Muscle layer of duodenum (tissue), 2 donors: ENCODE data around the gene CHST9.
"Not testable (repeated sequence)": the region's sequence is repeated elsewhere in the genome, so short reads cannot be mapped to it uniquely, and the experiment has no call there.

ENCODE experiments used
- H3K27ac ChIP-seq: one replicate; pipeline ENCODE4 v1.7.0; 2013; ENCODE audit warnings: mild to moderate bottlenecking, low read length
- H3K27me3 ChIP-seq: one replicate; pipeline ENCODE4 v1.7.0; 2013; ENCODE audit warnings: low read depth, mild to moderate bottlenecking, control low read depth, low read length
- H3K36me3 ChIP-seq, 2 donors: one replicate each; pipeline ENCODE4 v1.7.0; 2013; ENCODE audit warnings: low read length in 2 of 2, control low read depth in 1 of 2, mild to moderate bottlenecking in 1 of 2; ENCODE audit not compliant: insufficient read depth in 2 of 2, control insufficient read depth in 1 of 2
- H3K4me1 ChIP-seq, 2 donors: one replicate each; pipeline ENCODE4 v1.7.0; 2013; ENCODE audit warnings: low read length in 2 of 2, mild to moderate bottlenecking in 2 of 2, control low read depth in 1 of 2, moderate library complexity in 1 of 2; ENCODE audit not compliant: insufficient read depth in 2 of 2, control insufficient read depth in 1 of 2
- H3K4me3 ChIP-seq, 2 donors: one replicate each; pipeline ENCODE4 v1.7.0; 2013; ENCODE audit warnings: low read length in 2 of 2, low read depth in 1 of 2, mild to moderate bottlenecking in 1 of 2
- H3K9me3 ChIP-seq, 2 donors: one replicate each; pipeline ENCODE4 v1.7.0; 2013; ENCODE audit warnings: low read length in 2 of 2, control low read depth in 1 of 2, mild to moderate bottlenecking in 1 of 2; ENCODE audit not compliant: control insufficient read depth in 1 of 2
- donor health status: healthy.

The CHST9 gene

GRCh38 chr18:27124196-27124595 is 60.9 kb downstream of the CHST9 start:
- H3K9me3 ChIP-seq: no peaks in the 10 kb centered on the region
- H3K36me3 ChIP-seq: no peaks in the 10 kb centered on the region
- no peak overlapping the region for H3K27ac ChIP-seq
- H3K4me3 ChIP-seq: no peak overlapping the region
- no peaks in the 10 kb centered on the region for H3K27me3 ChIP-seq
- H3K4me1 ChIP-seq: no peaks in the 10 kb centered on the region

DNA sequence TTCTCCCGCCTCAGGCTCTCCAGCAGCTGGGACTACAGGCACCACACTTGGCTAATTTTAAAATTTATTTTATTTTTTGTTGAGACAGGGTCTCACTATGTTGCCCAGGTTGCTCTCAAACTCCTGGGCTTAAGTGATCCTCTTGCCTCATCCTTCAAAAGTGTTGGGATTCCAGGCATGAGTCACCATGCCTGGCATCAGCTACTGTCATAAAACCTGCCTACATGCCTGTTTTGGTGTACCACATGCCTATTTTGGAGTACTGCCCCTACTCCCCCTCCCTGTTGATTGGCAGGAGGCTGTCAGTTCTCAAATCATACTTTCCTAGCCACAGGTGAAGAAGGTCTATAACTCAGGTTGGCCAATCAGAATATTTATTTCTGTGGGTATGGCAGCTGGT is 64.0 kb downstream of the CHST9 start:
- no peaks in the 10 kb centered on the region for H3K9me3 ChIP-seq
- H3K4me1 ChIP-seq: no peaks in the 10 kb centered on the region
- no peaks in the 10 kb centered on the region for H3K36me3 ChIP-seq
- H3K27me3 ChIP-seq: no peaks in the 10 kb centered on the region
- H3K4me3 ChIP-seq: no peak overlapping the region
- no peak overlapping the region for H3K27ac ChIP-seq

GRCh38 chr18:27120246-27120645 is 64.9 kb downstream of the CHST9 start:
- no peaks in the 10 kb centered on the region for H3K36me3 ChIP-seq
- no peaks in the 10 kb centered on the region for H3K4me1 ChIP-seq
- H3K4me3 ChIP-seq: no peak overlapping the region
- H3K27me3 ChIP-seq: no peaks in the 10 kb centered on the region
- no peaks in the 10 kb centered on the region for H3K9me3 ChIP-seq
- H3K27ac ChIP-seq: no peak overlapping the region

DNA sequence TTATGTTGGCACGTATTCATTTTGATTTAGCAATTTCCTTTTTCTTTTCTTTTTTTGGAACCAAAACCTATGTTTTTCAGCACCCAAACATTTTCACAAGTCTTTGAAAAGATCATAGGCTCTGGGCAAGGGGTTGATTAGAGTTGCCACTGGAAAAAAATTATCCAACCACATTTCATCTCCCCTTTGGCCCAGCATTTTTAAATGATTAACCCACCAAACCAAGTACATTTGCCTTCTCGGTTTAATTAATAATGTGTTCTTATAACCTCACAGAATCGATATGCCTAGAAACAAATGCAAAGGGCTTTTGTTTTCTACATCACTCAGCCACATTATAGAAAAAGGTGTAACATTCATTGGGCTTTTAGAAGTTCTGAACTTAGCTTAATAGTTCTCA is 66.1 kb downstream of the CHST9 start:
- Histone ChIP-seq H3K4me3 (no peak overlapping the region), H3K36me3 (no peaks in the 10 kb centered on the region), H3K27me3 (no peaks in the 10 kb centered on the region), H3K27ac (no peak overlapping the region), H3K9me3 (no peaks in the 10 kb centered on the region), H3K4me1 (no peaks in the 10 kb centered on the region)

DNA sequence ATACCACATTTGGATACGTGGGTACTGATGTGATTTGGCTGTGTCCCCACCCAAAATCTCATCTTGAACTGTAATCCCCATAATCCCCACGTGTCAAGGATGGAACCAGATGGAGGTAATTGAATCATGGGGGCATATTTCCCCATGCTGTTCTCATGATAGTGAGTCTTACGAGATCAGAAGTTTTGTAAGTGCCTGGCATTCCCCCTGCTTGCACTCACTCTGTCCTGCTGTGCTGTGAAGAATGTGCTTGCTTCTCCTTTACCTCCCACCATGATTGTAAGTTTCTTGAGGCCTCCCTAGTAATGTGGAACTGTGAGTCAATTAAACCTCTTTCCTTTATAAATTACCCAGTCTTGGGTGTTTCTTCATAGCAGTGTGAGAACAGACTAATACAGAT is 70.3 kb downstream of the CHST9 start:
- H3K9me3 ChIP-seq: peaks cover 0 to 3% of the 10 kb centered on the region in 2 donors
- H3K4me1 ChIP-seq: no peaks in the 10 kb centered on the region

DNA sequence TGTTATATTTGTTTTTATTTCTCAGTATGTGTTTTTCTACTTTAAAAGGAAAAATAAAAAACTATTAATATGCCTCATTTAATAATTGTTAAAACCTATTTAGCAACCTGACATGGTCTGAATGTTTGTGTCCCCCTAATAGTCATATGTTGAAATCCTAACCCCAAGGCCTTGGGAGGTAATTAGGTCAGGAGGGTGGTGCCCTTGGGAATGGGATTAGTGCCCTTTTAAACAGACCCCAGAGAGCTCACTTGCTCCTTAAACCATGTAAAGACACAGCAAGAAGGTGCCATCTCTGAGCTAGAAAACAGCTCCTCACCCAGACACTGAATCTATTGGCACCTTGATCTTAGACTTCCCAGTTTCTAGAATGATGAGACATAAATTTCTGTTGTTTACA is 71.8 kb downstream of the CHST9 start:
- Histone ChIP-seq H3K27me3 (no peaks in the 10 kb centered on the region), H3K9me3 (peaks cover 0 to 3% of the 10 kb centered on the region in 2 donors)

More for the DNA sequence above, 70.3 kb downstream of the CHST9 start:
- Histone ChIP-seq H3K27ac (no peak overlapping the region), H3K4me3 (no peak overlapping the region), H3K36me3 (no peaks in the 10 kb centered on the region), H3K27me3 (no peaks in the 10 kb centered on the region)

GRCh38 chr18:27110319-27110718 is 74.8 kb downstream of the CHST9 start:
- Histone ChIP-seq H3K4me1 (no peaks in the 10 kb centered on the region), H3K27ac (no peak overlapping the region), H3K4me3 (no peak overlapping the region), H3K9me3 (peaks cover 0 to 3% of the 10 kb centered on the region in 2 donors), H3K36me3 (no peaks in the 10 kb centered on the region), H3K27me3 (no peaks in the 10 kb centered on the region)

More for the DNA sequence above, 71.8 kb downstream of the CHST9 start:
- H3K27ac ChIP-seq: no peak overlapping the region
- H3K36me3 ChIP-seq: no peaks in the 10 kb centered on the region
- no peak overlapping the region for H3K4me3 ChIP-seq
- no peaks in the 10 kb centered on the region for H3K4me1 ChIP-seq

DNA sequence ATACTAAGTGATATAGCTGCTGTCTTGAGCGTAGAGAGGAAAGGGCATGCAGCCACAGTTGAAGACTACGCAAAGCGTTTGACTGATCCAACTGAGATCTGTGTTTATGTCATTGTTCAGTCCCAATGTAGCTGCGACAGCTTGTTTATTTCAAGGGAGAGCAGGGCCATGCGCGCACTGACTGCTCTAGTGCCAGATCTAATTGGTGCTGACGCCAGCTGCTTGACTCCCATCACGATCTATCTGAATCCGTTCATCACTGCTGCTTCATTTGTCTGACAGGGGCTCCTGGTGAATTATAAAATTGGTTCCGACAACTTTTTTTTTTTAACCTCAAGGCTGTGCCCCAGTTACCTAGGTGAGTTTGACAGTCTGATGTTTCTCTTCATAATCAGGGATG is 75.7 kb downstream of the CHST9 start:
- Histone ChIP-seq H3K4me3 (no peak overlapping the region), H3K36me3 (no peaks in the 10 kb centered on the region), H3K27ac (no peak overlapping the region)

DNA sequence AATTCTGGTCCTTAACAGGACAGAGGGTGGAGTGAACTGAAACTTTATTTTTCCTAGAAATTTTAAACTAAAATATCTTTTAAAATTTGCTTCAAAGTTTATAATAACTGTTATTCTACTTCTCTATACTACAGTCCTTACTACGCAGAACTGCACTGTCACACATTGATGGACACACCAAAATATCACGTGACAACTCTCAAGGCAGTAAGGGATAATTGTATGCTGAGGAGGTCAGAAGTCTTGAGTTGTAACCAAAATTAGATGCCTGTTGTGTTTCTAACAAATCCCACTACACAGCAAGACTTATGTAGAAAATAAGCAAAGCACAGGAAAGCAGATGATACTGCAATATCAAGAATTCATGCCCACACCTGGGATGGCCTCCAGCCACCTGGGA is 76.3 kb downstream of the CHST9 start:
- Histone ChIP-seq H3K4me1 (no peaks in the 10 kb centered on the region), H3K27ac (no peak overlapping the region), H3K9me3 (peaks cover 0 to 3% of the 10 kb centered on the region in 2 donors), H3K4me3 (no peak overlapping the region), H3K27me3 (no peaks in the 10 kb centered on the region), H3K36me3 (no peaks in the 10 kb centered on the region)

More for the DNA sequence above, 75.7 kb downstream of the CHST9 start:
- Histone ChIP-seq H3K27me3 (no peaks in the 10 kb centered on the region), H3K4me1 (no peaks in the 10 kb centered on the region), H3K9me3 (peaks cover 0 to 3% of the 10 kb centered on the region in 2 donors)

GRCh38 chr18:27104743-27105142 is 80.4 kb downstream of the CHST9 start:
- H3K9me3 ChIP-seq: no peaks in the 10 kb centered on the region
- no peaks in the 10 kb centered on the region for H3K36me3 ChIP-seq
- H3K4me1 ChIP-seq: no peaks in the 10 kb centered on the region
- H3K4me3 ChIP-seq: no peak overlapping the region
- no peak overlapping the region for H3K27ac ChIP-seq
- H3K27me3 ChIP-seq: no peaks in the 10 kb centered on the region

DNA sequence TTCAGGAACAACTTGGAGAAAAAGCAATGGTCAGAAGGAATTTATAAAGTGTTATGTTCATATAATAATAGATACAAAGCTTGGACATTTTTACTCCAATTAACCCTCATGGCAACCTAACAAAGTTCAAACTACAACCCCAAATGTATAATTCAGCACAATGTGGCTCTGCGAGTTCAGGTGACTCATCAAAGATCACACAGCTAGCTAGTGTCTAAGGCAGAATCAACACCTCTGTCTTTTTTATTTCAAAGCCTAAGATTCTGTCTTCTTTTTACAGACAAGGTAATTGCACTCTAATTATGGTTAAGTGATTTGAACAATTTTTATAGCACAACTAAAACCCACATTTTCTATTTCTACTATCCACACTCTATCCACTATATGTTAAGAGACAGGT is 90.5 kb downstream of the CHST9 start:
- H3K27ac ChIP-seq: no peak overlapping the region
- H3K36me3 ChIP-seq: no peaks in the 10 kb centered on the region
- no peaks in the 10 kb centered on the region for H3K9me3 ChIP-seq
- H3K4me3 ChIP-seq: no peak overlapping the region
- no peaks in the 10 kb centered on the region for H3K4me1 ChIP-seq
- H3K27me3 ChIP-seq: no peaks in the 10 kb centered on the region

DNA sequence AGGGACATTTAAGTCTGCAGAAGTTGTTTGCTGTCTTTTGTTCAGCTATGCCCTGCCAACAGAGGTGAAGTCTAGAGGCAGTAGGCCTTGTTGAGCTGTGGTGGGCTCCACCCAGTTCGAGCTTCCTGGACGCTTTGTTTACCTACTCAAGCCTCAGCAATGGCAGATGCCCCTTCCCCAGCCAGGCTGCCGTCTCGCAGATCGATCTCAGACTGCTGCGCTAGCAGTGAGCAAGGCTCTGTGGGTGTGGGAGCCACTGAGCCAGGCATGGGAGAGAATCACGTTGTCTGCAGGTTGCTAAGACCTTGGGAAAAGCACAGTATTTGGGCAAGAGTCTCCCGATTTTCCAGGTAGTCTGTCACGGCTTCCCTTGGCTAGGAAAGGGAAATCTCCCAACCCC is 91.8 kb downstream of the CHST9 start:
- H3K27me3 ChIP-seq, H3K36me3 ChIP-seq, H3K9me3 ChIP-seq: not testable (repeated sequence)

More for the DNA sequence above, 91.8 kb downstream of the CHST9 start:
- H3K27ac ChIP-seq, H3K4me3 ChIP-seq, H3K4me1 ChIP-seq: not testable (repeated sequence)
